GM12891 (cell line): ENCODE results near the gene IRGC.

Experiments used
- DNase-seq: peaks from one replicate; pipeline ENCODE4 v3.0.0; 2011; ENCODE audit warnings: low spot score; ENCODE audit not compliant: insufficient read length
- FAIRE-seq: peaks from 2 replicates; lab custom pipeline; 2011; peaks lifted over from hg19 to GRCh38; lab: Jason Lieb, UNC
- PAX5 ChIP-seq: IDR thresholded peaks from 2 replicates; pipeline ENCODE4 v1.6.1; 2011; ENCODE audit warnings: low read length, moderate library complexity, mild to moderate bottlenecking; ENCODE audit not compliant: insufficient read depth, severe bottlenecking
- POLR2A ChIP-seq: IDR thresholded peaks from 2 replicates; pipeline ENCODE4 v1.6.1; 2011; ENCODE audit warnings: low read depth, low read length, control low read depth
- POLR2AphosphoS5 ChIP-seq: IDR thresholded peaks from 2 replicates; pipeline ENCODE4 v1.6.1; 2011; ENCODE audit warnings: low read depth, low read length, control low read depth
- POU2F2 ChIP-seq: IDR thresholded peaks from 2 replicates; pipeline ENCODE4 v1.6.1; 2011; ENCODE audit warnings: low read depth, mild to moderate bottlenecking, control low read depth, low read length, moderate library complexity
- SPI1 ChIP-seq: IDR thresholded peaks from 2 replicates; pipeline ENCODE4 v1.6.1; 2011; ENCODE audit warnings: low read depth, low read length, control low read depth
- TAF1 ChIP-seq: IDR thresholded peaks from 2 replicates; pipeline ENCODE4 v1.6.1; 2011; ENCODE audit warnings: low read depth, low read length, control low read depth

The IRGC gene

DNA sequence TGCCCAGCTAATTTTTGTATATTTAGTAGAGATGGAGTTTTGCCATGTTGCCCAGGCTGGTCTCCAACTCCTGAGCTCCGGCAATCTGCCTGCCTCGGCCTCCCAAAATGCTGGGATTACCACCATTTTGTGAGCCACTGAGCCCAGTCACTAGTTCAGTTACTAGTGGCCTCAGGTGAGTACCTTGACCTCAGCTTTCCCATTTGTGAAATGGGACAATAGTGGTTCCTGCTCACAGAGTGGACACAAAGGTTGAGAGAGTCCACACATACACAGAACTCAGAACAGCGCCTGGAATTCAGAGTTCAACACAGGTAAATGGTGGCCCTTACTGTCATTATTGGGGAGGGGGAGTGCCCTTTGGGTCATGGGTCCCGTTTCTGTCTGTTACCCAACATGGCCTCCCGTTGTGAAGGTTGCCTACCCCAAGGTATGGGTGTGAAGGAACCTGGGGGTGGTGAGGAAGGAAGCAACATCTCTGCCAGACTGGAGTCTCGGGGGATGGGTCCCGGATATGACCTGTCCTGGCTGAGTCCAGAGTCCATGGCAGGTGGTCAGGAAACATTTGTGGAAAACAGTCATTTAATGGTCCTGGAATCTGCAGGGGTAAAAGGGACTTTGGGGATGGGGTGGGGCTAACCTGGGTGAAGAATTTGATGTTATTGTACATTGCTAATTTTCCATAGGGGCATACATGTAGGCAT, 11.7 kb upstream of the IRGC start:
- TF ChIP-seq POLR2A (no peak), POU2F2 (no peak)

GRCh38 chr19:43705729-43706128, 10.1 kb upstream of the IRGC start:
- TF ChIP-seq TAF1 (no peak), SPI1 (no peak), POU2F2 (no peak), PAX5 (no peak), POLR2A (no peak)
- DNase-seq (no peak), FAIRE-seq (no peak)

More for the DNA sequence above, 11.7 kb upstream of the IRGC start:
- DNase-seq, result no peak
- FAIRE-seq, result no peak

DNA sequence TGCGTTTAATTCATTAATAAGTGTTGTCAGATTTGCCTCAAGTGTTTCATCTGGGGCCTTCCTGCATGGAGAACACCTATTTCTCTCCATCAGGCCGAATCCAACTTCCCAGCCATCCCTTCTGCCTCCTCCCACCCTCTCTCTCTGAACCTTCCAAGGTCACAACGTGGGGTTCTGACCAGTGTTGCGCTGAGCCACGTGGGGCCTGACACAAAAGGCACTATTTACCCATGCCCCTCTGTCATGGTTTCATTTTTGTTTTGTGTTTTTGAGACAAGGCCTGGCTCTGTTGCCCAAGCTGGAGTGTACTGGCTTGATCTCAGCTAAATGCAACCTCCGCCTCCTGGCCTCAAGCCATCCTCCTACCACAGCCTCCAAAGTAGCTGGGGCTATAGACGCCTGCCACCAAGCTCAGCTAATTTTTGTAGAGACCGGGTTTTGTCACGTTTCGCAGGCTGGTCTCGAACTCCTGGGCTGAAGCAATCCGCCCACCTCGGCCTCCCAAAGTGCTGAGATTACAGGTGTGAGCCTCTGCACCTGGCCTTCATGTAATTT, 8.6 kb upstream of the IRGC start:
- no peak for FAIRE-seq
- TF ChIP-seq POU2F2, result no peak
- TF ChIP-seq SPI1, result no peak
- no peak for TF ChIP-seq PAX5
- no peak for TF ChIP-seq TAF1
- TF ChIP-seq POLR2A, result no peak
- no peak for TF ChIP-seq POLR2AphosphoS5
- no peak for DNase-seq

- no peak for TF ChIP-seq TAF1
- TF ChIP-seq POLR2A, result no peak
- TF ChIP-seq SPI1, result no peak
- TF ChIP-seq PAX5, result no peak
- no peak for TF ChIP-seq POLR2AphosphoS5
- TF ChIP-seq POU2F2, result no peak
- DNase-seq, result no peak
- FAIRE-seq, result no peak
These were observed 7.2 kb upstream of the IRGC start for GRCh38 chr19:43708716-43709115.

DNA sequence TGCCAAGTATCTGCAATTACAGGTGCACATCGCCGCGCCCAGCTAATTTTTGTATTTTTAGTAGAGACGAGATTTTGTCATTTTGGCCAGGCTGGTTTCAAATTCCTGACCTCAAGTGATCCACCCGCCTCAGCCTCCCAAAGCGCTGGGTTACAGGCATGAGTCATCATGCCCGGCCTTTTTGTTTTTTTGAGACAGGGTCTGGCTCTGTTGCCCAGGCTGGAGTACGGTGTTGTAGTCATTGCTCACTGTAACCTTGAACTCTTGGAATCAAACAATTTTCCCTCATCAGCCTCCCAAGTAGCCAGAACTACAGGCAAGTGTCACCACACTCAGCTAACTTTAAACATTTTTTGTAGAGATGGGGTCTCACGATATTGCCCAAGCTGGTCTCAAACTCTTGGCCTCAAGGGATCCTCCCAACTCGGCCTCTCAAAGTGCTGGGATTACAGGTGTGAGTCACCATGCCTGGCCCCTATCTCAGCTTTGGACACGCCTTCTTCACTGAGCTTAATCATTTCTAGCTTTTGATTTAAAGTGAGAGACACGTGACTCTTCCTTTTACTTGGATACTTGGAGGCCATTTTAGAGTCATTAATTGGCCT, 4.0 kb upstream of the IRGC start:
- no peak for TF ChIP-seq TAF1
- no peak for TF ChIP-seq SPI1
- TF ChIP-seq POU2F2, result no peak
- TF ChIP-seq POLR2A, result no peak
- no peak for TF ChIP-seq PAX5
- TF ChIP-seq POLR2AphosphoS5, result no peak
- FAIRE-seq (no peak), DNase-seq (no peak)

- no peak for DNase-seq
- no peak for FAIRE-seq
- TF ChIP-seq POLR2AphosphoS5 (no peak), PAX5 (no peak), POU2F2 (no peak), TAF1 (no peak), SPI1 (no peak), POLR2A (no peak)
These were observed 2.7 kb upstream of the IRGC start for GRCh38 chr19:43713208-43713607.

DNA sequence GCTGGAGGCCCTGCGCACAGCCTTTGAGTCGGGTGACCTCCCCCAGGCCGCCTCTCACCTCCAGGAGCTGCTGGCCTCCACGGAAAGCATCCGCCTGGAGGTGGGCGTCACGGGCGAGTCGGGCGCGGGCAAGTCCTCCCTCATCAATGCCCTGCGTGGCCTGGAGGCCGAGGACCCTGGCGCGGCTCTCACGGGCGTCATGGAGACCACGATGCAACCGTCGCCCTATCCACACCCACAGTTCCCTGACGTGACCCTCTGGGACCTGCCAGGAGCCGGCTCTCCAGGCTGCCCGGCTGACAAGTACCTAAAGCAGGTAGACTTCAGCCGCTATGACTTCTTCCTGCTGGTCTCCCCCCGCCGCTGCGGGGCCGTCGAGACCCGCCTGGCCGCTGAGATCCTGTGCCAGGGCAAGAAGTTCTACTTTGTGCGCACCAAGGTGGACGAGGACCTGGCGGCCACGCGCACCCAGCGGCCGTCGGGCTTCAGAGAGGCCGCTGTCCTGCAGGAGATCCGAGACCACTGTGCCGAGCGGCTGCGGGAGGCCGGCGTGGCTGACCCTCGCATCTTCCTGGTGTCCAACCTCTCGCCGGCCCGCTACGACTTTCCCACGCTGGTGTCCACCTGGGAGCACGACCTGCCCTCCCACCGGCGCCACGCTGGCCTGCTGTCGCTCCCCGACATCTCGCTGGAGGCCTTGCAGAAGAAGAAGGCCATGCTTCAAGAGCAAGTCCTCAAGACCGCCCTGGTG, 2.9 kb downstream of the IRGC start:
- no peak for TF ChIP-seq POU2F2
- TF ChIP-seq POLR2A, result no peak
- TF ChIP-seq PAX5, result no peak
- no peak for TF ChIP-seq TAF1
- TF ChIP-seq POLR2AphosphoS5, result no peak
- no peak for TF ChIP-seq SPI1
- no peak for DNase-seq
- FAIRE-seq, result no peak

GRCh38 chr19:43719378-43719868, 3.5 kb downstream of the IRGC start:
- no peak for DNase-seq
- TF ChIP-seq SPI1 (no peak), POLR2AphosphoS5 (no peak), POLR2A (no peak)
- FAIRE-seq, result no peak

GRCh38 chr19:43719918-43720317, 4.0 kb downstream of the IRGC start:
- no peak for DNase-seq
- no peak for FAIRE-seq
- TF ChIP-seq POLR2AphosphoS5 (no peak), POU2F2 (no peak), PAX5 (no peak), SPI1 (no peak), POLR2A (no peak), TAF1 (no peak)
